NCI-H446 treated with DMSO at 0.1 percent for 48 hours (cell line): ENCODE results near the gene SORCS2.

Source experiments
- DNase-seq: peaks from one replicate; lab custom pipeline; 2025; lab: John Stamatoyannopoulos, UW

The SORCS2 gene

GRCh38 chr4:7244751-7245320, 52.5 kb downstream of the SORCS2 start:
- no peak for DNase-seq

- DNase-seq: no peak
Observed at GRCh38 chr4:7247521-7247920, 55.2 kb downstream of the SORCS2 start.

- DNase-seq: no peak
Observed at GRCh38 chr4:7247946-7248345, 55.6 kb downstream of the SORCS2 start.

GRCh38 chr4:7248857-7249256, 56.5 kb downstream of the SORCS2 start:
- DNase-seq: no peak

GRCh38 chr4:7251321-7251720, 59.0 kb downstream of the SORCS2 start:
- no peak for DNase-seq

- no peak for DNase-seq
Observed at GRCh38 chr4:7252051-7252450, 59.7 kb downstream of the SORCS2 start.

GRCh38 chr4:7252510-7253340, 60.4 kb downstream of the SORCS2 start:
- DNase-seq: no peak

GRCh38 chr4:7253341-7253700, 61.0 kb downstream of the SORCS2 start:
- DNase-seq: no peak

GRCh38 chr4:7253837-7254236, 61.5 kb downstream of the SORCS2 start:
- DNase-seq: no peak

GRCh38 chr4:7254736-7255487, 62.6 kb downstream of the SORCS2 start:
- DNase-seq: no peak

GRCh38 chr4:7255488-7255881, 63.1 kb downstream of the SORCS2 start:
- DNase-seq: no peak

GRCh38 chr4:7255996-7256395, 63.7 kb downstream of the SORCS2 start:
- DNase-seq: no peak

- no peak for DNase-seq
Observed at GRCh38 chr4:7256984-7257810, 64.9 kb downstream of the SORCS2 start.

GRCh38 chr4:7259039-7259438, 66.7 kb downstream of the SORCS2 start:
- no peak for DNase-seq

- DNase-seq: no peak
Observed at GRCh38 chr4:7260569-7260968, 68.2 kb downstream of the SORCS2 start.

GRCh38 chr4:7261087-7261486, 68.7 kb downstream of the SORCS2 start:
- DNase-seq: no peak

- no peak for DNase-seq
Observed at GRCh38 chr4:7261536-7261935, 69.2 kb downstream of the SORCS2 start.

- no peak for DNase-seq
Observed at GRCh38 chr4:7262134-7262533, 69.8 kb downstream of the SORCS2 start.

- DNase-seq: no peak
Observed at GRCh38 chr4:7263166-7263565, 70.8 kb downstream of the SORCS2 start.

GRCh38 chr4:7264694-7265093, 72.4 kb downstream of the SORCS2 start:
- no peak for DNase-seq

GRCh38 chr4:7266525-7267292, 74.4 kb downstream of the SORCS2 start:
- DNase-seq: no peak
